Endothelial cell of umbilical vein (primary cell): Measurements from ENCODE around the gene TMEM176A.

ENCODE experiments used
- CTCF ChIP-seq, 2 donors: IDR thresholded peaks; 1 replicate in 1 of 2; 2 replicates in 1 of 2; pipeline ENCODE4 v1.5.1; 2011; ENCODE audit warnings: low read length in 2 of 2, mild to moderate bottlenecking in 2 of 2, moderate library complexity in 2 of 2, control low read depth in 1 of 2, inconsistent platforms in 1 of 2, low read depth in 1 of 2; ENCODE audit not compliant: insufficient read depth in 1 of 2; ENCODE audit errors: extremely low read depth in 1 of 2
- EZH2 ChIP-seq: IDR thresholded peaks from 2 replicates; pipeline ENCODE4 v1.6.1; 2012; ENCODE audit warnings: borderline replicate concordance, low read depth, mild to moderate bottlenecking, moderate library complexity, low read length, inconsistent platforms; ENCODE audit not compliant: severe bottlenecking
- MYC ChIP-seq: IDR thresholded peaks from one replicate; pipeline ENCODE4 v1.6.1; 2011; ENCODE audit warnings: mild to moderate bottlenecking, low read depth, low read length
- POLR2A ChIP-seq: IDR thresholded peaks from 2 replicates; pipeline ENCODE4 v1.6.1; 2012; ENCODE audit warnings: low read depth, mild to moderate bottlenecking, control low read depth, low read length

GRCh38 chr7:150848561-150849115, 48.1 kb downstream of the TMEM176A start:
- TF ChIP-seq CTCF (IDR thresholded peaks at IDR 0.05; ENCODE audit: extremely low read depth in 1 of 2, insufficient read depth in 1 of 2, low read depth in 1 of 2, low read length in 2 of 2) (no peak), POLR2A (no peak), EZH2 (no peak), MYC (no peak)
